ENCODE data around the gene TCF7L1. TPM values are rescaled to one million over a fixed set of nuclear protein-coding genes. Genes with fewer than 3 reads are reported as not detected.

The TCF7L1 gene
- total and polyA plus RNA-seq, 2 of the 13 experiments (the other 11 are each of a cell fraction or from before 2014, with no cell fraction given) = 0.04 to 0.15 TPM

DNA sequence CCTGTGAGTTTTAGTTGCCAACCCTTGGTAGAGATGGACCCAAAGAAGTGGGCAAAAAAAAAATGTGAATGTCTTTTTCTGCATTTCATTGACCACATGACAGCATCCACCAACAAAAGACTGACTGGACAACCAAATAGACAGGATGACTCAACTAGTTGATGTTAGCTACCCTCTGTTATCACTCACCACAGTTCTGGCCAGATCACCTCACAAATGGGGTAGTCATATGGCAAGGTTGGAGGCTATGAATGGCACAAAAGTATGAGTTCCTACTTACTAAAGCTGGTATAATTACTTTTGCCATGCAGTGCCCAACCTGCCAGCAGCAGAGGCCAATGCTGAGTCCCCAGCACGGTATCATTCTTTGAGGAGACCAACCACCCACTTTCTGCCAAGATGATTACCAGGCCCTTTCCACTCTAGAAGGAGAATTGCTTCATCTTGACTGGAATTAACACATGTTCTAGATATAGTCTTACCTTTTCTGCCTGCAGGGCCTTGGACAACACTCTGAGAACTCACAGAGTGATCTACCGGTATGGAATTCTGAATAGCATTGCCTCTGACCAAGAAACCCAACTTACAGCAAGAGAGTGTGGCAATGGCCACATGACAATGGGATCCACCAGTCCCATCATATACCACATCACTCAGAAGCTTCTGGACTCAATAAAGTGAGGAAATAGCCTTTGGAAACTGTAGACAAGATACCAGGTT, 20.1 kb upstream of the TCF7L1 start:
- H3K36me3 ChIP-seq (replicated peaks in 1 of 2; ENCODE audit: control insufficient read depth in 1 of 2, insufficient read depth in 2 of 2, low read length in 2 of 2) = no peaks in the 10 kb centered on the region

More for the DNA sequence above, 20.1 kb upstream of the TCF7L1 start:
- Histone ChIP-seq H3K79me2 (ENCODE audit: insufficient read depth, low read length) (no peaks in the 10 kb centered on the region), H2AFZ (ENCODE audit: low read length) (no peak overlapping the region), H3K27ac (ENCODE audit: extremely low read length, insufficient read depth, low read length) (no peak overlapping the region), H3K9me3 (ENCODE audit: low read length) (no peaks in the 10 kb centered on the region), H4K20me1 (ENCODE audit: insufficient read depth, low read length) (no peaks in the 10 kb centered on the region), H3K4me2 (ENCODE audit: low read depth, low read length) (no peak overlapping the region), H3K4me1 (ENCODE audit: insufficient read depth, low read length) (no peaks in the 10 kb centered on the region), H3K9ac (ENCODE audit: insufficient read depth, low read depth, low read length) (no peak overlapping the region), H3K27me3 (ENCODE audit: control insufficient read depth in 1 of 2, insufficient read depth in 2 of 2, low read length in 2 of 2) (no peaks in the 10 kb centered on the region), H3K4me3 (replicated peaks in 1 of 3; ENCODE audit: insufficient read depth in 1 of 3, low read depth in 2 of 3, low read length in 3 of 3) (no peak overlapping the region)
- in situ Hi-C loops (cut with HindIII; ENCODE audit: extremely low pct_ligation_motif_present, low pct_unique_long_range_greater_than_20kb) (no loop called here), intact Hi-C loops (cut with micrococcal nuclease; ENCODE audit: unreplicated experiment) (no loop called here)
- no TSS peak for BruUV-seq (replicated peaks)
- no peak for ATAC-seq
- POLR2A ChIA-PET = no interaction called here
- TF ChIP-seq SP140L (CRISPR knock-in tag; IDR thresholded peaks at IDR 0.05; ENCODE audit: borderline replicate concordance) = no peak
- TF ChIP-seq, protein P1, sequence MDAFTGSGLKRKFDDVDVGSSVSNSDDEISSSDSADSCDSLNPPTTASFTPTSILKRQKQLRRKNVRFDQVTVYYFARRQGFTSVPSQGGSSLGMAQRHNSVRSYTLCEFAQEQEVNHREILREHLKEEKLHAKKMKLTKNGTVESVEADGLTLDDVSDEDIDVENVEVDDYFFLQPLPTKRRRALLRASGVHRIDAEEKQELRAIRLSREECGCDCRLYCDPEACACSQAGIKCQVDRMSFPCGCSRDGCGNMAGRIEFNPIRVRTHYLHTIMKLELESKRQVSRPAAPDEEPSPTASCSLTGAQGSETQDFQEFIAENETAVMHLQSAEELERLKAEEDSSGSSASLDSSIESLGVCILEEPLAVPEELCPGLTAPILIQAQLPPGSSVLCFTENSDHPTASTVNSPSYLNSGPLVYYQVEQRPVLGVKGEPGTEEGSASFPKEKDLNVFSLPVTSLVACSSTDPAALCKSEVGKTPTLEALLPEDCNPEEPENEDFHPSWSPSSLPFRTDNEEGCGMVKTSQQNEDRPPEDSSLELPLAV (CRISPR knock-in tag; conservative IDR thresholded peaks at IDR 0.05; ENCODE audit: low read depth) = no peak
- no peak for TF ChIP-seq JARID2 (CRISPR knock-in tag; IDR thresholded peaks at IDR 0.05; ENCODE audit: insufficient replicate concordance)
- TF ChIP-seq ZNF572 (CRISPR knock-in tag; IDR thresholded peaks at IDR 0.05) = no peak
- no peak for TF ChIP-seq SOX6 (IDR thresholded peaks at IDR 0.05)
- no peak for TF ChIP-seq SOX6 (CRISPR knock-in tag; IDR thresholded peaks at IDR 0.05)
- no peak for TF ChIP-seq POLR2AphosphoS2 (IDR thresholded peaks at IDR 0.05; ENCODE audit: low read depth, low read length)
- no peak for TF ChIP-seq NFRKB (IDR thresholded peaks at IDR 0.05)
- no peak for TF ChIP-seq ZIK1 (CRISPR knock-in tag; IDR thresholded peaks at IDR 0.05; ENCODE audit: borderline replicate concordance, low read depth)
- no peak for TF ChIP-seq RAD51 (IDR thresholded peaks at IDR 0.05; ENCODE audit: borderline replicate concordance)
- TF ChIP-seq, protein P2, sequence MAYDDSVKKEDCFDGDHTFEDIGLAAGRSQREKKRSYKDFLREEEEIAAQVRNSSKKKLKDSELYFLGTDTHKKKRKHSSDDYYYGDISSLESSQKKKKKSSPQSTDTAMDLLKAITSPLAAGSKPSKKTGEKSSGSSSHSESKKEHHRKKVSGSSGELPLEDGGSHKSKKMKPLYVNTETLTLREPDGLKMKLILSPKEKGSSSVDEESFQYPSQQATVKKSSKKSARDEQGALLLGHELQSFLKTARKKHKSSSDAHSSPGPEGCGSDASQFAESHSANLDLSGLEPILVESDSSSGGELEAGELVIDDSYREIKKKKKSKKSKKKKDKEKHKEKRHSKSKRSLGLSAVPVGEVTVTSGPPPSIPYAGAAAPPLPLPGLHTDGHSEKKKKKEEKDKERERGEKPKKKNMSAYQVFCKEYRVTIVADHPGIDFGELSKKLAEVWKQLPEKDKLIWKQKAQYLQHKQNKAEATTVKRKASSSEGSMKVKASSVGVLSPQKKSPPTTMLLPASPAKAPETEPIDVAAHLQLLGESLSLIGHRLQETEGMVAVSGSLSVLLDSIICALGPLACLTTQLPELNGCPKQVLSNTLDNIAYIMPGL (CRISPR knock-in tag; IDR thresholded peaks at IDR 0.05; ENCODE audit: borderline replicate concordance in 1 of 2, low read depth in 1 of 2) = no peak
- TF ChIP-seq, protein P3, sequence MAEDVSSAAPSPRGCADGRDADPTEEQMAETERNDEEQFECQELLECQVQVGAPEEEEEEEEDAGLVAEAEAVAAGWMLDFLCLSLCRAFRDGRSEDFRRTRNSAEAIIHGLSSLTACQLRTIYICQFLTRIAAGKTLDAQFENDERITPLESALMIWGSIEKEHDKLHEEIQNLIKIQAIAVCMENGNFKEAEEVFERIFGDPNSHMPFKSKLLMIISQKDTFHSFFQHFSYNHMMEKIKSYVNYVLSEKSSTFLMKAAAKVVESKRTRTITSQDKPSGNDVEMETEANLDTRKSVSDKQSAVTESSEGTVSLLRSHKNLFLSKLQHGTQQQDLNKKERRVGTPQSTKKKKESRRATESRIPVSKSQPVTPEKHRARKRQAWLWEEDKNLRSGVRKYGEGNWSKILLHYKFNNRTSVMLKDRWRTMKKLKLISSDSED (CRISPR knock-in tag; IDR thresholded peaks at IDR 0.05) = no peak
- no peak for TF ChIP-seq STAT5B (CRISPR knock-in tag; IDR thresholded peaks at IDR 0.05)
- TF ChIP-seq GATAD1 (CRISPR knock-in tag; IDR thresholded peaks at IDR 0.05) = no peak
- no peak for TF ChIP-seq ERF (CRISPR knock-in tag; IDR thresholded peaks at IDR 0.05)
- TF ChIP-seq, protein P4, sequence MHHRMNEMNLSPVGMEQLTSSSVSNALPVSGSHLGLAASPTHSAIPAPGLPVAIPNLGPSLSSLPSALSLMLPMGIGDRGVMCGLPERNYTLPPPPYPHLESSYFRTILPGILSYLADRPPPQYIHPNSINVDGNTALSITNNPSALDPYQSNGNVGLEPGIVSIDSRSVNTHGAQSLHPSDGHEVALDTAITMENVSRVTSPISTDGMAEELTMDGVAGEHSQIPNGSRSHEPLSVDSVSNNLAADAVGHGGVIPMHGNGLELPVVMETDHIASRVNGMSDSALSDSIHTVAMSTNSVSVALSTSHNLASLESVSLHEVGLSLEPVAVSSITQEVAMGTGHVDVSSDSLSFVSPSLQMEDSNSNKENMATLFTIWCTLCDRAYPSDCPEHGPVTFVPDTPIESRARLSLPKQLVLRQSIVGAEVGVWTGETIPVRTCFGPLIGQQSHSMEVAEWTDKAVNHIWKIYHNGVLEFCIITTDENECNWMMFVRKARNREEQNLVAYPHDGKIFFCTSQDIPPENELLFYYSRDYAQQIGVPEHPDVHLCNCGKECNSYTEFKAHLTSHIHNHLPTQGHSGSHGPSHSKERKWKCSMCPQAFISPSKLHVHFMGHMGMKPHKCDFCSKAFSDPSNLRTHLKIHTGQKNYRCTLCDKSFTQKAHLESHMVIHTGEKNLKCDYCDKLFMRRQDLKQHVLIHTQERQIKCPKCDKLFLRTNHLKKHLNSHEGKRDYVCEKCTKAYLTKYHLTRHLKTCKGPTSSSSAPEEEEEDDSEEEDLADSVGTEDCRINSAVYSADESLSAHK (CRISPR knock-in tag; IDR thresholded peaks at IDR 0.05; ENCODE audit: borderline replicate concordance) = no peak
- no peak for TF ChIP-seq KMT2B (CRISPR knock-in tag; IDR thresholded peaks at IDR 0.05)
- no peak for TF ChIP-seq TCF12 (IDR thresholded peaks at IDR 0.05)
- no peak for TF ChIP-seq TCF12 (CRISPR knock-in tag; IDR thresholded peaks at IDR 0.05)
- CTCF ChIA-PET (ENCODE audit: low intra/inter-chr PET ratio, low total read pairs) = no interaction called here
- no peak for DNase-seq (ENCODE audit: low spot score)
- 3% methylated on average over 2 of the region's 2 CpGs for WGBS (ENCODE audit: low lambda C conversion rate)
- no peak for FAIRE-seq

Measured in HepG2 (cell line).